Left ventricle myocardium superior (tissue), 1 donor: ENCODE data around the gene CD300LB. TPM values are rescaled to one million over a fixed set of nuclear protein-coding genes. Genes with fewer than 3 reads are reported as not detected.
"Not testable (repeated sequence)": the region's sequence is repeated elsewhere in the genome, so short reads cannot be mapped to it uniquely, and the experiment has no call there.

ENCODE experiments used
- ATAC-seq: fragments of 200-7000 bp; cut with Tn5 transposase; one replicate; pipeline ENCODE4 v1.9.1; 2020; ENCODE audit warnings: mild to moderate bottlenecking, moderate library complexity
- DNase-seq: peaks from one replicate; pipeline ENCODE4 v3.0.0-alpha.2; 2020
- intact Hi-C: fragments of 100-400 bp; cut with micrococcal nuclease; formaldehyde crosslinking; loops from one replicate; pipeline ENCODE4 v1.11.0; 2022
- long read RNA-seq: library from polyadenylated mRNA; unstranded; transcript quantifications from one replicate; pipeline ENCODE4 v2.0.0, GENCODE V29; 2021
- total RNA-seq: library from RNA; stranded (reverse); fragmentation: NEBNext Ultra II Directional; extraction: Animal tissue kit (Norgen Biotek cat#: 25700); gene quantifications from one replicate; pipeline ENCODE4 v1.2.1, GENCODE V29; 2021
- donor health status: DM: no; HTN: yes; CAD: no; lungs with severe emphysema.

The CD300LB gene
- 0.25 TPM for total RNA-seq
- long read RNA-seq: 0 reads

DNA sequence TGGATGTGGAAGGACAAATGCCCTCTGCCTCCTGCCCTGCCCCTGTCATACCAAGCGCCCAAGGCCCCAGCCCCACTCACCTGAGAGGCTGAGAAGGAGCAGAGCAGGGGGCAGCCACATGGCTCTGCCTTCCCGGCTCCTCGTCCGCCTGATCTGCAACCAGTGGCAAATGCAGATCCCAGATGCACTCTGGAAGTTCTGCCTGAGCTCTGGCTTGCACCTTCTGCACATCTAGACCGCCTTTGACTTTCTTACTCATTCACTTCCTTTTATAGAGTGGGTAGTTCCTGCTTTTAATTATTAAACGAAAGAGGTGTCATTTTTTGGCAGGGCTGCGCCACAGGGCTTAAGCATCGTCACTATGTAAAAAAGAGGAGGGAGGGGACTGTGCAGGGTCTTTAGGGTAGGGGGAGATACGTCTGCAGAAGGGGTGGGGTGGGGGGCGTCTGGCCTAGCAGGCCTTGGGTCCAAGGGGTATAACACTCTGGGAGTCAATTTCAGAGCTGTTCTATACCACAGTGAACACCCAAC is at the start of gene CD300LB:
Gene CD300LB, minus strand, starts transcription at position 245 of the 531 bp plus-strand sequence. Its CDS starts 125 bp downstream, at position 120.
- peak; percentile 34 for ATAC-seq
- no peak for DNase-seq
- intact Hi-C loops: no loop called here

DNA sequence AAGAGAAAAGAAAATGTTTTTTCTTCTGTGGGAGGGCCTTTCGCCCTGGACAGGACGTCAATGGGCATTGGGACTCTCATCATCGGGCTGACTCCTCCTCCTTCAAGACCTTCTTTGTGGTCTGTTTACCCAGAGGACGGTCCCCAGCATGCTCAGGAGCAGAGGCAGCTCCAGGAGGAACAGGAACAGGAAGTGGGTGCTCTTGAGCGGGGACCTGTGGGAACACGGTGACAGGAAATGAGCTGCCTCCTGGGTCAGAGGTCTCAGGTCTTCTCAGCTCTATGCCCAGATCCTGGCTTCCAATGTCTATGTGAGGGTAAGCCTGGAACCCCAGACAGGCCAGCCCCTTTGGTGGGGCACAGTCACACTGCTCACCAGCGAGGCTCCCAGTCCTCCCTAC is 48.6 kb upstream of the CD300LB start:
- no peak for ATAC-seq
- no peak for DNase-seq
- intact Hi-C loops: no loop called here

DNA sequence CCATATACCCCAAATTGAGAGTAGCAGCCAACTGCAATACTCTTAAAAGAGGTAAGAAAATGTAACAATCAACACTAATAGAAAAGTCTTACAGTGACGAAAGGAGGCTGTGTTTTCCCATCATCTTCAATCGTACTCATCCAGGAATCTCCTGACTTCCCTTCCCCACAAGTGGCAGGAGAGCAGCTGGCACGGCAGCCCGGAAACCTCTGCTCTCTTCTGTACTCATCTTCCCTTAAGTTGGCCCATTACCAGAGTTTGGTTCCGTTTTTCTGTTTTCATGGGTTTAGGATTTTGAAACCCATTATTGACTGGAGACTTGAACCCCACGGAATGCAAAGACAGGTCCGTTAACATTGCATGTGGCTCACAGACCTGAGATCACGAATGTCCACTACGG is 47.7 kb upstream of the CD300LB start:
- intact Hi-C loops: no loop called here
- ATAC-seq (no peak), DNase-seq (no peak)

DNA sequence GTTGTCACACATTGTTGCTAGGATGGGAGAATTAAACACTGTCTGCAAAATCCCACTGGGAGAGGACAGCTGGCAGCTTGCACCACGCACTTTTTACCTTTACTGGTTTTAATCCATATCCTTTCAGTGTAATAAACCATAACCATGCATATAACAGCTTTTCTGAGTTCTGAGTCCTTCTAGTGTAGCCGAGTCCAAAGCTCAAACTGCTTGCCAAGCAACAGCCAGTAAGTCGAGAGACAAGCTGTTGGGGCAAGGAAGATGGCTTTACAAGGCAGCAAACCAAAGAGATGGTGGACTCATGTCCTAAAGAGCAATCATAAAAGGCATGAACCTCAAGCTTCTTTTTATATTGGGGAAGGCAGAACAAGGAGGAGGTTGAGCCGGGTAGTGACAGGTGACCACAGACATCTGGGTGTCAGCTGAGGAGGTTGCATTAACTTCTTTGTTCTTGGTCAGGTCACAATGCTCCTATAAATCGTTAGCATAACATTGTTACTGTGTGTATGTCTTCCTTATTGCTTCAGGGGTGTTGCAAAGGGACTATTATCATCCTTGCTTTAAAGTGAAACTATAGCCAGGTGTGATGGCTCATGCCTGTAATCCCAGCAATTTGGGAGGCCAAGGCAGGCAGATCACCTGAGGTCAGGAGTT is 43.3 kb upstream of the CD300LB start:
- intact Hi-C loops: no loop called here
- no peak for ATAC-seq
- no peak for DNase-seq

DNA sequence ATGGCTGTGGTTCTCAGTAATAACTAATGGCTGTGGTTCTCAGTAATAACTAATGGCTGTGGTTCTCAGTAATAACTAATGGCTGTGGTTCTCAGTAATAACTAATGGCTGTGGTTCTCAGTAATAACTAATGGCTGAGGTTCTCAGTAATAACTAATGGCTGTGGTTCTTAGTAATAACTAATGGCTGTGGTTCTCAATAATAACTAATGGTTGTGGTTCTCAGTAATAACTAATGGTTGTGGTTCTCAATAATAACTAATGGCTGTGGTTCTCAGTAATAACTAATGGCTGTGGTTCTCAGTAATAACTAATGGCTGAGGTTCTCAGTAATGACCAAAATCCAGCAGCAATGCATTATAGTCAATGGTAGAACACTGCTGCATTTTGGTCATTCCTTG is 42.4 kb upstream of the CD300LB start:
- intact Hi-C loops, ATAC-seq, DNase-seq: not testable (repeated sequence)

DNA sequence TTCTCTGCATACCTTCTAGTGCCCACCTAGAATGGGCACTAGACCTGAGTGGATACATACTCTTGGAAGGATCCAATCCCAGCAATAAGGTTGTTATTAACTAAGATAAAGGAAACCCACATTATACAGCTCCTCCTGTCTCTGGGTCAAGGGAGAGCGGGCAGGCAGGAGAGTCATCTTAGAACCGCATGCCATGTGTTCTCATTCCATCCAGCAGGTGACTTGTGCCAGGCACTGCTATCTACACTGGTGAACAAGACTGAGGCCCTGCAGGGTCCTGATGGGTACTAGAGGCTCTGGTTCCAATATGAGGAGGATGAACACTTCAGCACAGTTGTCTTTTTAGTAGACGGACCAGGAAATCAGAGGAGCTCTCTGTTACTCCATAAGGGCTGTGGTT is 41.9 kb upstream of the CD300LB start:
- DNase-seq: no peak
- intact Hi-C loops: no loop called here
- ATAC-seq: no peak

DNA sequence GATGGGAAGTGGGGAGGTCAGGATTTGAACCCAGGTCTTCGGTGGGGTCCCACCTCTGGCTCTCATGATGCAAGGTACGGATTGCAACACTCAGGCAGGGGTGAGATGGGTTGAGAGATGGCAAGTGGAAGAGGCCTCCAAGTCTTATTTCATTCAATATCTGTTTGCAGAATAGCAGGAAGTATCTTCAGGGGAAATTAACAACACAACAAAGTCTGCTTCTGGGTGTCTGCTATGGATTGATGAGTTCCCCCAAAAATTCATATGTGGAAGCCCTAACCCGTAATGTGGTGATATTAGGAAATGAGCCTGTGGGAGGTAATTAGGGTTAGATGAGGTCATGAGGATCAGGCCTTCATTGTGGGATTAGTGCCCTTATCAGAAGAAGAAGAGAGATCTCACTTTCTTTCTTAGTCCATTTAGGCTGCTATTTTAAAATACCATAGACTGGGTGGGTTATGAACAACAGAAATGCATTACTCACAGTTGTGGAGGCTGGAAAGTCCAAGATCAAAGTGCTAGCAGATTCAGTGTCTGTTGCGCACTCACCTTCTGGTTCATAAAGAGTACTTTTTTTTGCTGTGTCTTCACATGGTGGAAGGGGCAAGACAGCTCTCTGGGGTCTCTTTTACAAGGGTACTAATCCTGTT is 40.5 kb upstream of the CD300LB start:
- intact Hi-C loops: no loop called here
- ATAC-seq: no peak
- DNase-seq: no peak

DNA sequence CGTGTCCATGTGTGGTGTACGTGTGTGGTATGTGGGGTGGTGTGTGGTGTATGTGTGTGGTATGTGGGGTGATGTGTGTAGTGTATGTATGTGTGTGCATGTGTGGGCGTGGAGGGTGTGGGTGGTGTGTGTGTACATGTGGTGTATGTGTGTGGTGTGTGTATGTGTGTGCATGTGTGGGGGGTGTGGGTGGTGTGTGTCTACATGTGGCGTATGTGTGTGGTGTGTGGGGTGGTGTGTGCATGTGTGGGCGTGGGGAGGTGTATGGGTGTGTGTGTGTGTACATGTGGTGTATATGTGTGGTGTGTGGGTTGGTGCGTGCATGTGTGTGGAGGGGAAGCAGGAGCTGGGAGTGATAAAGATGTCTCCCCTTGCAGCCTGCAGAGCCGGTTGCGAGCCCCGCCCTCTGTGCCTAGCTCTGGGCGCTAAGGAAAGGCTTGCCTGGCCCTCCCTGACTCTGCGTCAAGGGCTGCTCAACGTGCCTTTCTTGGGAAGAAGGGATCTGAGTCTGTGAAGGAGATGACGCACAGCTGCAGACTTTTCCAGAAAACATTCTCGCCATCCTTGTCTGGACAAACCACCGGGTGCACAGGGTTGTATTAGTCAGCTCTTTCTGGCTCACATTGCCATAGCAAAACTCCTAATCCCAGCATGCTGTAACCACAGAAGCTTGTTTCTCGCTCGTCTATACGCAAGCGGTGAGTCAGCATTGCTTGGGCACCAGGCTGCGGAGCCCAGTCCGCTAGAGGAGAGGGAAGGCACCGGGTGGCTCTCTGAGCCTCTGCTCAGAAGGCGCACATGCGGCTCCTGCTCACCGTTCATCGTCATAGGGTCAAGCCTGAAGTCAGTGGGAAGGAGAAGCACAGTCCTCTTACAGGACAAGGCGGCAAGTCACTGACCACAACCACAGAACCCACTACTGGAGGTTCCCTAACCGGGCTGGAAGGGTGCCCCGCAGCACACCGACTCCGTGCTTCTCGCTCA is 38.0 kb upstream of the CD300LB start:
- DNase-seq: peak; percentile 49
- ATAC-seq: peak; percentile 64
- intact Hi-C loops: no loop called here

DNA sequence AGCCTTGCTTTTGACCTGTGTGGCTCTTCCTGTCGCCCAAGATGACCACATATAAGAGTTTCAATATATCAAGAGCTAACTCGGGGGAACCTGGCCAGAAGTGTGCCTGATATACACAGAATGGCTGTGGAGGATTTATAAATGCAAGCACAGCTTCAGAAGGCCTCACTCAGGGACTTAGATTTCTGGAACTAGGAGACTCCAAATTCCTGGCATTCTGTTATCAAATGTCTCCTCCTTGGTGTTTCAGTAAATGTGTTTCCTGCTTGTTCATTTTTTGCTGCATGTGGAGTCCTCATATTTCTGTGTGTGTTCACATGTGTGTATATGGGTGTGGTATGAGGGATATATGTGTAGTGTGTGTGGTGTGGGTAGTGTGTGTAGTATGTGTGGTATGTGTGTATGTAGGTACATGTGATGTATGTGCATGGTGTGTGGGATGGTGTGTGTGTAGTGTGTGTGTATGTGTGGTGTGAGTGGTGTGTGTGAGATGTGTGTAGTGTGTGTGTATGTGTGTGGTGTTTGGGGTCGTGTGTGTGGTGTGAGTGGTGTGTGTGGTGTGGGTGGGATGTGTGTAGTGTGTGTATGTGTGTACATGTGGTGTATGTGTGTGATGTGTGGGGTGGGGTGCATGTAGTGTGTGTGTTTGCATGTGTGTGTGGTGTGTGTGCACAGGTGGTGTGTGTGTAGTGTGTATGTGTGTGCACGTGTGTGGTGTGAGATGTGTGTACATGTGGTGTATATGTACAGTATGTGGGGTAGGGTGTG is 37.0 kb upstream of the CD300LB start:
- intact Hi-C loops: no loop called here
- DNase-seq (no peak), ATAC-seq (no peak)

DNA sequence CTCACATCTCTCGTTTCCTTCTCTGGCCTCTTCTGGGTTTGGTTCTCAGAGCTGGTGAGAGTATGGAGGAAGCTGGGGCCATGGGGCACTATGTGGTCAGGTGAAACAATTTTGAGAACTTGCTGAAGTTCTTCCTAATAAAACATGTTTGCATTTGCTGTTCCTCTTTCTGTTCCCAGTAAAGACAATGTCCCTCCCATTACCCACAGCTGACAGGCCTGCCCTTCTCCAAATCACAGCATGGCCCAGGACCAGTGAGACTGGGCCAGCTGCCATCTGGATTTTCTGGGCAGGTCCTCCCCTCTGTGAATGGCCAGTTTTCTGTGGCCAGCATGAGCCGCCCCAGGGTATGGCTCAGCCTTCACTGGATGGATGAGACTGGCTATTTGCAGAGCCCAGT is 36.1 kb upstream of the CD300LB start, which contains the start of gene CD300H:
Gene CD300H, minus strand, starts transcription at position 113 of the 400 bp plus-strand sequence.
- DNase-seq (no peak), ATAC-seq (peak; percentile 50)
- intact Hi-C loops: no loop called here

DNA sequence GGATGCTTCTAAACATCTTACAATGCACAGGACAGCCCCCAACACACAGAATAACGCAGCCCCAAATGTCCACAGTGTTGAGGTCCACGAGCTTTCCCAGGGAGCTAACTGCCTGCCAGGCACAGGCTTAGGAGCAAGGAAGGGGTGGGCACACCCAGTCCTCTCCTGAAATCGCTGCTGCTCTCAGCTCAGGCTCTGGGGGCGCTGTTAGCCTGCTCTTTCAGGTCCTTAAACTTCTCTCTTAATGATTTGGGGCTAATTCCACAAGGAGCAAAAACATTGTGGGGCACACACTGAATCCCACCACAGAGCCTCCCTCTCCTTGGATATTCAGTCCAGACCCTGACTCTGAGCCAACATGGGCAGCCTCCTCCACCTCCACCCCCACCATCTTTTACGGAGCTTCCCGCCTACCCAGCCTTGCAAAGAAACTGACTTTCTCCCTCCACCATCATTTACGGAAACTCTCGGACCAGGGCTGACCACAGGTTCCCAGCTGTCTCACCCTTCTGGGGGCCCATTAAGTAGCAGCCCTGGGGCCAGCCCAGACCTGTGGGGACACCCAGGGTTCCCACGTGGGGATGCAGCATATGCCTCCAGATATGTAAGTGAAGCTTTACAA is 35.0 kb upstream of the CD300LB start:
- ATAC-seq (peak; percentile 40), DNase-seq (peak; percentile 49)
- intact Hi-C loops: no loop called here

DNA sequence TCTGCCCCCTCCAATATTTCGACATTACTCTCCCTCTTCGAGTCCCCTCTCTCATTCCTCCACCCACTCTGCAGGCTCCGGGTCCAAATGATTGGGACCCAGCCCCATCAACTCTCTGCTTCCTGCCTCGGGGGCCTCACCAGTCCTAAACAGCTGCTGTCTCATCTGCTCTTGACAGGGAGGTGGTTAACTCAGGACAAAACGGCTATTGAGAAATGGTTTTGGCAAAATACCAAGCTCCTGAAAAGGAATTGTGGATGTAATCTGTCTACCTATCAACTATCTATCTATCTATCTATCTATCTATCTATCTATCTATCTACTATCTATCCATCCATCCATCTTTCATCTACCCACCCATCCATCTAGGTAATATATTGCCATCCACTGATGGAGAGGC is 33.9 kb upstream of the CD300LB start:
- intact Hi-C loops: no loop called here
- DNase-seq (no peak), ATAC-seq (no peak)

DNA sequence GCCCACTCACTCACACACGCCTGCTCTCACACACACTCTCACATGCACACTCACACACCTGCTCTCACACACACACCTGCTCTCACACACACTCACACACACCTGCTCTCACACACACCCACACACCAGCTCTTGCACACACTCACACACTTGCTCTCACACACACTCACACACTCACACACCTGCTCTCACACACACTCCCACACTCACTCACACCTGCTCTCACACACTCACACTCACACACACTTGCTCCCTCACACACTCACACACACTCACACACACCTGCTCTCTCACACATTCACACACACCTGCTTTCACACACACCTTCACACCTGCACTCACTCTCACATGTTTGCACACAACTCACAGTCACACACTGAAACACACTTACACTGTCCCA is 32.1 kb upstream of the CD300LB start:
- ATAC-seq (no peak), DNase-seq (no peak)
- intact Hi-C loops: no loop called here

DNA sequence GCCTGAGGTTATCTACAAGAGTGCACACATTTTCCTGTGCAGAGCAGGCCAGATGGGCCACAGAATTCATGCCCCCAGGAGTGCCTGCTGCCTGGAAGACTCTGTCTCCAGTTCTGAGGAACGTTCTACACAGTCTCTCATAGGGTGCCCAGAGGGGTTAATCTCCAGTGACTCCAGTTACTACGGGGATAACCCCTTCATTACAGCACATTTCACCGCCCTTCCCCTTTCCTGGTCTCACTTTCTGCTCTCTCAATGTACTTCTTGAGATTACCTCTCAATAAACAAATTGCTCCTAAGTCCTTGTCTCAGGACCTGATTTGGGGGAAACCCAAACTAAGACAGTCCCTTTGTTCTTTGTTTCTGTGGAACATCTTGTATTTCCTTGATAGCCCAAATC is 30.3 kb upstream of the CD300LB start:
- ATAC-seq (no peak), DNase-seq (no peak)
- intact Hi-C loops: no loop called here

DNA sequence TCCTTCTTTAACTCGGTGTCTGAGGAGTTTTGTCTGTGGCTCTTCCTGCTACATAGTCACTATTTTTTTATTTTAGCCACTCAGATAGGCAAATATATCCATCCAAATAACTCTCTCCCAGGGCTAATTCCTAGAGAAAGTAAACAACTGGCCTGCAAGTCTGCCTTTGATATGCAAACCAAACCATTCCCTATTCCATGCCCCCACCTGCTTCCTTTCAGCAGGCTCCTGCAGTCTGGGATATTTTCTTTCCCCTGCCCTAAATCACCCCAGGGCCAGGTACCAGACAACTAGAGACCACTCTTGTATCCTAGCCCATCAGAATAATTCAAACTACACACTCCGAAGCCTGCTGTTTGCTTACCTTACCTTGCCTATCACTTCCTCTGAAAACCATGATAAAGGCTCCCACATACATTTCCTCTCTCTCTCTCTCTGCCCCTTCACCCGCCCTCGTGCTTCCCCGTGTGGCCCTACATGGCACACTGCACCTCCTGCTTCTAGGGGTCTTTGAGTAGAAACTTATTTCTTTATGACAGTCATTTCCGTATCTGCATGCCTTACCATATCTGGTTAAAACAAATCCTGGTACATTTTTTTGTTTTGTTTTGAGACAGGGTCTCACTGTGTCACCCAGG is 27.7 kb upstream of the CD300LB start:
- no peak for ATAC-seq
- intact Hi-C loops: no loop called here
- no peak for DNase-seq

DNA sequence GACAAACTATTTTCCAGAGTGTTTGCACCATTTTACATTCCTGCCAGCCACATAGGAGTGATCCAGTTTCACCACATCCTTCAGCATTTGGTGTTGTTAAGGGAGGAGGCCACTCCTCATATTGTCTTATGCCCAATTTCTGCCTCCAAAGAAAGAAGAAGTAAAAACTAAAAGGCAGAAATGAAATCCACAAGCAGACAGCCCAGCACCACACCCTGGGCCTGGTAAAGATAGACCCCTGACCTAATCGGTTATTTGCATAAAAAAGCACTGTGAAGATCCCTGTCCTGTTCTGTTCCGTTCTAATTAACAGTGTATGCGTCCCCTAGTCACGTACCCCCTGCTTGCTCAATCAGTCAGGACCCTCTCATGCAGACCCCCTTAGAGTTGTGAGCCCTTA is 27.1 kb upstream of the CD300LB start:
- intact Hi-C loops, ATAC-seq, DNase-seq: not testable (repeated sequence)

DNA sequence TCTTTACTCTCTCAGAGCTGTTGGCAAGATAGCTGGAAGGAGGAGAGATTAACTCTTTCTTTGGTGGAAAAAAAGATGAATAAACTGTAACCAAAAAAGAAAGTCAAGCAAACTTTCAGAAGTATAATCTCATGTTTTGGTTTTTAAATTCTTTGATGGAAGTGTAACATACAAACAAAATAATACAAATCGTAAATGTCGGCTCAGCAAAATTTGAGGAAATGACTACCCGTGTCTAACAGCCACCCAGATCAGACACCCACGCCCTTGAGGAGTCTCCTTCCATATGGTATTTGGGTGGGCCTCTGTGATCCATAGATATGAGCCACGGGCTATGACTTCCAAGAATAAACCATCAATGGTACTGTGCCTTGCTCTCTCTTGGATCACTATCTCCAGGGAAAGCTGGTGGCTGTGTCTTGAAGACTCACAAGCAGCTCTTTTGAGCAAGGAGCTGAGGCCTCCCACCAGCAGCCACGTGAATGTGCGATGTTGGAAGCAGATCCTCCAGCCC is 24.2 kb upstream of the CD300LB start:
- DNase-seq: no peak
- intact Hi-C loops: no loop called here
- ATAC-seq: no peak

DNA sequence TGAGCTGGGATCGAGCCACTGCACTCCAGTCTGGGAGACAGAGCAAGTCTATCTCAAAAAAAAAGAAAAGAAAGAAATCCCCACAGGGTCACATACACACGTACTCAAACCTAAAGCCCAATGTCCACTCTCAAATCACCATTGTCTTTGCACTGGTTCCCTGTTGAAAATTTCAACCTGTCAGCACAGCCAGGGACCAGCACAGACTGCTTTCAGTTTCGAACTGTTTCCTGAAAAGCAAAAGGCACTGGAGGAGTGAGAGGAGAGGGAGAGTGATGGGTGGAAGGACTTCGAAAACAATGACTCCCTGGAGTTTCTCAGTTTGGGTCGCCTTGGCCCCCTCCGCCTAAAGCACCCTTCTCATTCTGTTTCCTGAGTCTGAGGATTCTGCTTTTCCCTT is 23.6 kb upstream of the CD300LB start:
- intact Hi-C loops: no loop called here
- ATAC-seq (no peak), DNase-seq (no peak)
